GM19397 (cell line): ENCODE data around the gene PLCB1.

Source experiments
- ATAC-seq: cut with Tn5 transposase; IDR thresholded peaks from one replicate; pipeline ENCODE4 v1.9.1; 2021; ENCODE audit warnings: mild to moderate bottlenecking, moderate library complexity; ENCODE audit not compliant: unreplicated experiment

Gene PLCB1

DNA sequence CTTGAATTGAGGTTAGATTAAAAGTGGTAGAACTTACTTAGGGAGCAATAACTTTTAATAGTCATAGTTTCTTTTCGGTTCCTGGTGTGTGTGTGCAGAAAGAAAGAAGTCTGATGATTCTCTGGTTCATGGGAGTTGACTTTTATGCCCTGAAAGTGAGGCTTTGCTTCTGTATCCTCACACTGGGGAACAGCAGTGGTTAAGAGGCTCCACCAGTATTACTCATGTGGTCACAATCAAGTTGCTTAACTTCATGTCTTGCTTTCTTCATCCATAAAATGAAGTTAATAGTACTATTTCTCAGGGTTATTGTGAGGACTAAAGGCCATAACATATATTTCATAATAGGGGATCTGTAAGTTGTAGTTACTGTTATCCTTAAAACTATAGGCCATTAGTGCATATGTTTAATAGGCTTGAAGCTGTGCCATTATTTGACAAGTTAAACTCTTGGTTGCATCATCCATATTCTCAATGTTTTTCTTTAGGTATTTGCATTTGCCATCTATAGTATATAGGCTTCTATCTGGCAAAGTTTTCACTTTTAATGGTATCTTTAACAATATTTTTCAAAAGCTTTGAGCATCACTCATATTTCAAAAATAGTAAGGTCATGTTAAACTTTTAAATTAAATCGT is 262.4 kb downstream of the PLCB1 start:
- ATAC-seq, result peak; percentile 53

DNA sequence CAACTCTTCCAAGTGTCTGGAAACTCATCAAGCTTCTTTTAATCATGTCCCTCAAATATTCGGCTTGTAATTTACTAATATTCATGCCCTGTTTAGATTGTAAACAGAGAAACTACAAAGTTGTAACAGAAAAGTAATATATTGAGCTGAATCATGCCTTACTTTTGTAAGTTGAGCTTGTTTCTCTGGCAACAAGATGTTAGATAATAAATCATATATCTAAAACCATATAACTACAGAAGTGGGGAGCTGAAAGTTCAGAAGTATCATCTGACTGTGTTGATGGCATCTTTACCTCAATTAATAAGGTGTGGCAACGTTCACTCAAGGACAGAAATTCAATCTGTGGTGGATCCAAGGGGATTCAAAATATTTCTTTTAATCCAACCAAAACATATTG is 263.9 kb downstream of the PLCB1 start:
- ATAC-seq, result no peak

DNA sequence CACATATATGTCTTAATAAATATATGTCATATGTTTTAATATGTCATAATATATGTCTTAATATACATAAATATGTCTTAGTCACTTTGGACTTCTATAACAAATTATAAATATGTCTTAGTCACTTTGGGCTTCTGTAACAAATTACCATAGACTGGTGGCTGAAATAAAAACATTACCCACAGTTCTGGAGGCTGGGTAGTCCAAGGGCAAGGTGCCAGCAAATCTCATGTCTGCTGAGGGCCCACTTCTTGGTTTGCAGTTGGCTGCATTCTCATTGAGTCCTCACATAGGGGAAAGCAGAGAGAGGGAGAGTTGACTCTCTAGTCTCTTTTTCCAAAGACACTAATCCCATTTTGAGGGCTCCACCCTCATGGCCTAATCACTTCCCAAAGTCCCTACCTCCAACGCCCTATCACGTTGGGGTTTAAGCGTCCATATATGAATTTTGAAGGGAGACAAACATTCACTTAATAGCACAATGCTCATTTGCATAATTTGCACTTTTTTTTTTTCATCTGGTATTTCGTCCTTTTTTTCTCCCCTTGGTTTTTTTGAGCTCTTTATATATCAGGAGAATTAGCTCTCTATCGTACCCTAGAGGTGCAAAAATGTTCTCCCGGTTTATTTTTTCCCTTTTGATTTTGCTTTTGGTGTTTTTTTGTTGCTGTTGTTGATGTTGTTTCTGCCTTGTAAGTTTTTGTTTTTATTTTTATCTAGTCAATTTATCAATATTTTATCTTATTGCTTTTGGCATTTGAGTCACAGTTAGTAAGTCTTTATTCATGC is 266.4 kb downstream of the PLCB1 start:
- no peak for ATAC-seq

DNA sequence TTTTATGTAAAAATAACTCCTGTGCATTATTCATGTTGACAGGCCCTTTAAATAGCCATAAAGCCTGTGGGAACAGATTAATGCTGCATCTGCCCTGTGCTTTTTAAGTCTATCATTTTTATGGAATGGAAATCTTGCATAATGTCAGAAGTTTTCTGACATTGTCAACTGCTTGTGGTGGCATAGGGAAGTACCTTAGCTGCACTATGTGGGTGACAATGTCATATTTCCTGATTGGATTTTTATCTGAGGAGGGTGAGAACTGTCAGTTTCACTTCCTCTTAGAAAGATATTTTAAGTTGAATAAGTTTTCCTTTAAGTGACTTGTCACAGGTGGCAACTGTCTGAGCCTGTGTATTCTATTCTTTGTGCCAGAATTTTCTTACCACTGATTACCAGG is 267.9 kb downstream of the PLCB1 start:
- peak; percentile 98 for ATAC-seq

DNA sequence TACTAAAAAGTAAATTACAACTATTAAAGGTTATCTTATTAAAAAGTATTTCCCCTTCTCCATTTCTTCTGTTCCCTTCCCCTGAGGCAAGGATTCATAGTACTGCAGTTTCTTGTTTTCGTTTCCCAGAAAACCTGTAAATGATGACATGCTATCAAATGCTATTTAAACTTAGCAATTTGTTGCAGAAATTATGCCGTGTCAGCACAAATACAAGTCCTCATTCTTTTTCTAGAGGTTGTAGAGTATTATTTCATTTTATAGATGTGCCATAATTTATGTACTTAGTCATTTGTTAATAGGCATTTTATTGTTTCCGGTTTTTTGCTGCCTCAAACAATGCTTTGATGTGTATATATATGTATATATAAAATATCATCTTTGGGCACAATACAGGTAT is 268.4 kb downstream of the PLCB1 start:
- ATAC-seq, result no peak

DNA sequence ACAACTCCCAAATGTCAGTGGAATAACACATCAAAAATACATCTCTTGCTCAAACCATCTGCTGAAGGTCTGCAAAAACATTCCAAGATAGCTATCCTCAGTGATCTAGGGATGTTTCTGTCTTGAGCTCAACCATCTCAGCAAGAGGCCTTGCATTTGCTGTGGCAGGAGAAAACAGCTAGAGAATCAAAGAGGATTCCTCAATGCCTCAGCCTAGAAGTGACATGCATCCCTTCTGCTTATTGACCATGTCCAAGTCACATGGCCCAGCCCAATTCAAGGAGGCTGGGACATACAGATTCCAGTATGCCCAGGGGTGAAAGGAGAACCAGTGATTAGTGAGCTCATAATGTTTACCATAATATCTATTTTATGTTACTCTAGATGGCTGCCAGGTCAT is 269.5 kb downstream of the PLCB1 start:
- ATAC-seq, result no peak

DNA sequence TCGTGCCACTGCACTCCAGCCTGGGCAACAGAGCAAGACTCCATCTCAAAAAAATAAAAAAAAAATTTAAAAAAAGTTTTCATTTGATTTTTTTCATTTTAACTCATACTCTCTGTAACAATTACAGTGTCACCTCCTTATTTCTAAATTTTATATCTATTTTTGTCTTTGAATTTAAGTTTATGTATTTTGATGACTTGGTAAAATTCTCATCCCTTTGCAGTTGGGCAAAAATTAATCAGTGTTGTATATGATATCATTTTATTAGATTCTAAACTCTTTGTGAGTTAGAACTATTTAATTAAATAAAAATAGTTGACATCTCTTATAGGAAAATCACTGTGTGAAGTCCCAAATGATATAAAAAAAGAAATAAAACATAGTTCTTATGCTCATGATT is 270.7 kb downstream of the PLCB1 start:
- ATAC-seq, result no peak

DNA sequence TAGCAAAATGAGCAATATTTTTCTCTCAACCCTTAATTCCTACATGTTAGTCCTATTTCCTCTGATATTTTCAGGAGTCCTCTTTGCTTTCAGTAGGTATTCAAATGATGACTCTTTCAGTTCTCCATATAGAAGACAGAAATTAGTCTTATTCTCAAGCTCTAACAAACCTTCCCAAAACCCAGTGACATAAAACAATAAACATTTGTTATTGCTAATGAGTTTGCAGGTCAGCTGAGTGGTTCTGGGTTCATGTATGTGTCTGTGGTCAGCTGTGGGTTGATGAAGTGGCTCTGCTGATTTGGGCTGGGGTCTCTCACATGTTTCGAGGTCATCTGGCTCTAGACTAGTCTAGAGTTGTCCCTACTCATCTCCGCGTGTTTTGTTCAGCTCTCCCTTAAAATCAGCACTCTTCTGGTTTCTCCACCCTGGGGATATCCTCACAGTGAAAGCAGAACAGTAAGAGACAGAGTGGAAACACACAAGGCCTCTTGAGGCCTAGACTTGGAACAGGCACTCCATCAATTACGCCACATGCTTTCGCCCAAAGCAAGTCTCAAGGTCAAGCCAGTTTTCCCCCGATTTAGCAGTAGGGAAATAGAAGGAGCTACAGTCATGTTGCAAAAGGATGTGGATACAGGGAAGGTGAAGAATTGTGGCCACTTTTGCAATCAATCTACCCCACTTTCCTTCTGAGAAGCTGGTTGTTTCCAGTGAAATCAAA is 273.0 kb downstream of the PLCB1 start:
- no peak for ATAC-seq

DNA sequence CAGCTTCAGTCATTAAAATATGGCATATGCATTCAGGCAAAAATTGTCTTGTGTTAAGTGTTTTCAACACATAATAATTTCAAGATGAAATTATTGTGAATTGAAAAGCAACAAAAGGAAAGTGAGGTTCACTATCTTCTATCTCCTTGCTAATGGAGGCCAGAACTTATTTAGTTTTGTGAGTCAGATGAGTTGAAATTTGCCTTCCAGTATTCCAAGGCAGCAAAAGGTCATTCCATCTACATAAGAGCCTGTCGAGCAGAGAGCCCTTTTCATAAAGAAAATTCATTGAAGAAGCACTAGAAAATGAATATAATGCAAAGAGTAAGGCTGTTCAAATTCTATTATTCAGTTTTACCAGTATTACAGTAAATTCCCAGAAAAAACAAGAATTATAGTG is 274.3 kb downstream of the PLCB1 start:
- ATAC-seq, result no peak

DNA sequence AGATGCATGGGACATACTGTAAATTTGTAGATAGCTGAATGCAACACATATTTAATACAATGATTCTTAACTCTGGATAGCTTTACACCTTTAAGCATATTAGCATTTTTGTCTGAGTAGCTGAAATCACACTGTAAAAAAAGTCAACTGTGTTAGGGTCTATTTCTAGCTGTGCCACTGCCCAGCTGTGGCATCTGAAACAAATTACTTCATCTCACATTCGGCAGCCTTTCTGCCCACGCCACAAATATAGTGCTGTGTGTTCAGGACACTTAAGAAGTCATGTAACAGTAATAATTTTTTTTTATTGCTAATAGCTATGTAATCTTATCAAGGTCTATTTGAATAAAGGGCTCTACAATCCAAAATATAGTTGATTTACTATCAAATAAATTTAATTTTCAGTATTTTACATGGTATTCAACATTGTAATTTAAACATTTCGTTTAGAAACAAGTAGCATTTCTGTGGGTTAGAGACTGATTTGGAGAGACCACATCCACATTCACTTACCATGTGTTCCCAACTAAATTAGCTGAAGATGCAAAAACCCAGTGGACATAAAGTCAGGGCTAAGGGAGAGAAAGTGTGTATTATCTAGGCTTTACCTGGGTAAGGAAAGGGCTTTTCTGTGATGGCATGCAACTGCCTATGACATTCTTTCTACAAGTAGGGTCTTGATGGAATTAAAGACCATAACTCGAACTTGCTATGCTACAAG is 276.7 kb downstream of the PLCB1 start:
- ATAC-seq, result no peak

DNA sequence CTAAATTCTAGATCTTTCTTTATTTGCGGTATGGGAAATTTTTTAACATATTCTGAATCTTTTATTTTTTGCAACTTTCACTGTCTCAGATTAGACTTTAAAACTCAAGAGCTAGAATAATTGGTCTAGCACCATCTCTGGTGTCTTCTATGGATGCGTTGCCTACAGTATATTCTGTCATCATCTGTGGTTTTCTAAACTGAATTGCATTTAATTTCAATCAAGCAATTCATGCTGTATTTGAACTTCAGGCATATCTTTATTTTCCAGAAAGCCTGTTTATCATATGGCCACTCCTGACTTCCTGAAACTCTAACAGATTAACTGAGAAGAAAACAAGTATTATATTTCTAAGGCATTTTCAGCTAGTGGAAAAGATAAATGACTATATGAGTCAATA is 281.6 kb downstream of the PLCB1 start:
- ATAC-seq, result no peak

DNA sequence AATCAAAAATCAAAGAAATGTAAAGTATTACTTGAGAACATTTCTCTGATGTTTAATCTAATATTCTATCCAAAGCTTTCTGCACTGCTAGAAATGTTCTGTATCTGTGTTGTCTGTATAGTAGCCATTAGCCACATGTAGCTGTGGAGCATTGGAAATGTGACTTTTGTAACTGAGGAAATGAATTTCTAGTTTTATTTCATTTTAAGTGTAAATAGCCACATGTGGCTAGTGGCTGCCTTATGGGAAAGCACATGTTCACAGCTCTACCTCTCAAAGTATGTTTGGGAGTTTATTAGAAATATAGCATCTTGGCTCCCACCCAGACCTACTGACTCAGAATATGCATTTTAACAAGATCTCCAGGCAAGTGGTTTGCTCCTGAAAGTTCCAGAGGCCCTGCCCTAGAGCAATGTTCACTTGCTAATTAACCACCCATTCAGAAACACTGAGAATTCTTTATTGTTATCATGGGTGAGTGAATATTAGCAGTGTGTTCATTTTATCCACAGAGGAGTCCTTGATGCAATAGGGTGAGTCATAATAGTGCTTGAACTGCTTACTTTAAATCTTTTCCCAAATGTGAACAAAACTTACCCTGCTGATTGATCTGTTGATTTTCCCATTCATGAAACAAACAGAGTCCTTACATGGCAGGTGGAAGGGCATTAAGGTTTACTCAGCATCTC is 282.7 kb downstream of the PLCB1 start:
- no peak for ATAC-seq

DNA sequence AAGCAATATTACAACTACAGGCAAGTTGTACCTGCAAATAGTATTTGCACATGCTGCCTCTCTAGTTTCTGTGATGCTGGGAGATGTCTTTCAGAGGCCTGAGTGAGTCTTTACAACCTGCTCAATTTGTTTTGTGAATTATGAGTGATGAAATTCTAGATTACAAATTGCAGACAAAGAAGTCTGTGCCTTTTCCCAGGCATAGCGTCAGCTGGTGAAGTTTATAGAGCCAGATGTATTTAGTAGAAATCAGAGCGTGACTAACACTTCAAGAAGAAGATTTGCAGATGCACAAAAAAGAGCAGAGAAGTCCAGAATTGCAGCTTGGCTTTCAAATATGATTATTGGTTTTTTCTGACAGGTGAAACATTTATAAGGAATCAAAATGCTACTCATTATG is 289.9 kb downstream of the PLCB1 start:
- ATAC-seq, result no peak

DNA sequence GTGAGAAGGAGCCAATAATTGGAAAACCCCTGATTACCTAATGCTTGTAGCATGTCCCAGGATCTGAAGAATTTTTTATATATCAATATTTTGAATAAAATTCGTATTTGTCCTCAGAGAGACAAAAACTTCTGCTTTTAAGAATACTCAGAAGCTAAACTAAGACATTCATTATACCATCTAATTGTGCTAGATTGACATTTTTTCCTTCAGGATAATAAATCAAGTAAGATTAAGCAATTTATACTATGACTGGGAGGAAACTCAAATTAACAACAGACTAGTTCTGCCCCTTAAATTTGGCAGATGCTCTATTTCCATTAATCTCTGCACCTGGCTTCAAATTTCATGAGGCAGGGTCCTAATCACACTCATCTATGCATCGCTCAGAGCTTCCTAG is 291.4 kb downstream of the PLCB1 start:
- ATAC-seq, result no peak

DNA sequence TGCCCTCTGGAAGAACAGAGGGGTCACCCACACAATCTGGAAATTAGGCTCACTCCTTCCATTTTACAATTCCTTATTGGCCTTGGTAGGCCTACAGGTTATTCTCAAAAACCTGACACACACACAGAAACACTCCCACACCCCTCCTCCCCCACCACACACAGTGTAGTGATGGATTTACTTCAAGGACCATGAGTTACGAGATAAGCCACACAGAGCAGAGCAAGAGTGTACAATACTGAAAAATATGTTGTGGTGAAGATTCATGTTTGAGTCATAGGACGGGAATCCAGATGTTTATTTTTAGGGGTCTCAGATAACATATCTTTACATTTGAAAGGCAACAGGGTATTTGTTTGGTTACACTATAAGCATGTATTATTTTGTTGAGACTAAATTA is 291.9 kb downstream of the PLCB1 start:
- no peak for ATAC-seq

DNA sequence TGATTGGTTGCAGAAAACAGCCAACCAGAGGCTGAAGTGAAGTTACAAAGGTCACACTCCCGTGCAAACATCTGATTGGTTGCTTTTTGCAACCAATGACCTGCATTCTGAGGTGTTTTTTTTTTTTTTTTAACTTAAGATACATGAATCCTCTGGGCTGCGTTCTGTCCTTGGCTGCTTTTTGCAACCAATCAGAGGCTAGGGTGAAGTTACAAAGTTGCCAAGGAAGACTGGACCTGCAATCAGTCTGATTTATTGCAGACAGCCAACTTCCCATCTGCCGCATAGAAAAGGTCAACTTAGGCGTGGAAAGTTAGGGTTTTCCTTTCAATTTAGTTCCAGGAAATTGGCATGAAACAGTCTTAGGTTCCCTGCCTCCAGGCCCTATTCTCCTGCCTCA is 292.9 kb downstream of the PLCB1 start:
- ATAC-seq, result no peak

DNA sequence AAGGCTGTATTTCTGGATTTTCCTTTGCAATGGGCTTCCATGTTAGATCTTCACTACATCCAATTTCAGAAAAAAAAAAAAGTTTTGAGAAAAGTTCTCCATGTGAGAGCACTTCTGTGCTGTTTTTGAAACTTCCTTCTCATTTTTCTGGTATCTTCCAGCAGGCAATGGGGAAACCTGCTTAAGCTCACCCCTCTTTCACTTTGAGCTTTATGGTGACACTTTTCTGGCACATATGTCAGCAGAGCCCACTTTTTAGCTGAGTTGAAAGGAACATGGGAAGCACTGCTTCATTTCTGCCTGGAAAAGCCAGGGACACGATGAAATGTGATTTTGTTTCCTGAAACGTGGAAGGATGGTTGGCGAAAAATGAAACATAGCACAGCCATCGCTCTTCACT is 293.7 kb downstream of the PLCB1 start:
- no peak for ATAC-seq

DNA sequence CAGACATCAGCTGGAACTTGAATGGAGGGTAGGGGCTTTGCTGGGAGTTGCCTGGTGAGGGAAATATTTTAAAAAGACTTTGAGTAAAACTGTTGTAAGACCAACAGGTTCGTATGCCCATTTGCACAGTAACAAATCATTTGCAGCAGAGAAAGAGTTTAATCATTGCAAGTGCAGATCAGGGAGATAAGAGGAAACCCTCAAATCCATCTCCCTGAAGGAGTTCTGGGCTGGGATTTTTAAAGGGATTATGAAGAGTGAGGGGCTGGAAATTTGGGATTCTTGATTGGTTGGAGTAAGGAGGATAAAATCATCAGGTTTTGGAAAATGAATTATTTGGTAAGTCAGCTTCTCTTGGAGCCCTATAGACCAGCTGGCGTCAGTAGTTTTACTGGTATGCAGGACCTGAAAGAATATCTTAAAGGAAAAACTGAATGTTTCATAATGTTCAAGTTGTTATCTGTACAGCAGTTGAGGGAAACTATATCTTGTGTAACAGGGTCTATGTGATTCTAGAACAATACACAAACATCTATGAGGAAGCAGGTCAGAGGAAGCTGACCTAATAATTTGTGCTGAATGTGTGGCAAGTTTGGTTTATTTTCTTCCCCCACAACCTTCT is 295.5 kb downstream of the PLCB1 start:
- ATAC-seq, result no peak

DNA sequence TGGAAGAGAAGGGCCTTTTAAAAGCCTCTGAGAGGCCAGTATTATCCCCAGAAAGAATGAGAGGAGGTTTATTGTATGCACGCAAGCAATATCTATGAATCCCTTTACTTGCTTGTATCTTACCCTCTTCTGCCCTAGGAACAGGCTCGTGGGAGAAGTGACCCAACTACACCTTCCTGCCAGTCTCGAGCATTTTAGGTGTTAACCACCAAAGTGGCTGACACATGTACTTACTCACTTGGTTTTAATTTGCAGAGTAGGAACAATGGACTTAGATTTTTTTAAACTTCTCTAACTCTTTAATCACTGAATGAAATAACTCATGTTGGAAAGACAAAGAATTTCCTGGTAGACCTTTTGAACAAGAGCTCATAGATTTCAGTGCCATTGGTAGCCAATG is 296.9 kb downstream of the PLCB1 start:
- no peak for ATAC-seq
